HCT116 (cell line): Measurements from ENCODE around the gene CRY1. TPM values are rescaled to one million over a fixed set of nuclear protein-coding genes. Genes with fewer than 3 reads are reported as not detected.

Source experiments
- ATAC-seq: fragments of 200-7000 bp; cut with Tn5 transposase; 2 replicates; pipeline ENCODE4 v1.9.1; 2020; ENCODE audit warnings: mild to moderate bottlenecking, moderate library complexity
- BruUV-seq: library from RNA; stranded (reverse); fragments of 400-500 nt; replicated peaks from 2 replicates; lab custom pipeline; 2021; lab: Mats Ljungman, UMichigan
- CTCF ChIA-PET: fragments of 300-600 bp; sonication (Branson Sonifier 250); formaldehyde crosslinking; loops from one replicate; lab custom pipeline; 2021; ENCODE audit warnings: antibody characterized with exemption; lab: Charles Lee
- POLR2A ChIA-PET: fragments of 300-600, 350-600 bp; sonication (Branson Sonifier 250); formaldehyde crosslinking; loops from one replicate; lab custom pipeline; 2021; ENCODE audit warnings: antibody characterized with exemption; lab: Charles Lee
- RAD21 ChIA-PET, 2 experiments: fragments of 300-600 bp; sonication (Branson Sonifier 250); formaldehyde crosslinking; loops; one replicate each; lab custom pipeline; 2023; ENCODE audit warnings: low total read pairs in 2 of 2; ENCODE audit not compliant: uncharacterized antibody in 2 of 2, unreplicated experiment in 2 of 2, low non-redundant PET in 1 of 2; lab: Charles Lee
- DNase-seq: peaks from one replicate; pipeline ENCODE4 v3.0.0-alpha.2; 2010; ENCODE audit warnings: low read depth, low spot score
- H2AFZ ChIP-seq: fragments of 200-600 bp; shearing (Covaris generic), sonication (generic); 2 replicates; pipeline ENCODE4 v1.6.1; 2017; ENCODE audit warnings: low read depth, mixed run types, mixed read lengths, antibody characterized with exemption, low read length; ENCODE audit not compliant: poor library complexity, severe bottlenecking
- H3K27ac ChIP-seq: 2 replicates; pipeline ENCODE4 v1.5.1; 2012; ENCODE audit warnings: low read depth, low read length
- H3K27me3 ChIP-seq: fragments of 200-600 bp; sonication (generic); 2 replicates; pipeline ENCODE4 v1.6.1; 2016; ENCODE audit warnings: mixed run types, low read length, mixed read lengths; ENCODE audit not compliant: insufficient read depth
- H3K36me3 ChIP-seq, 2 experiments: fragments of 200-500 bp in 1 of 2; fragments of 200-600 bp in 1 of 2; sonication (Bioruptor generic) in 1 of 2; sonication (generic) in 1 of 2; 2 replicates each; pipeline versions ENCODE4 v1.5.1 to v1.6.1; 2014 to 2016; ENCODE audit warnings: low read length in 2 of 2, inconsistent platforms in 1 of 2, mixed read lengths in 1 of 2, mixed run types in 1 of 2; ENCODE audit not compliant: insufficient read depth in 2 of 2, control insufficient read depth in 1 of 2
- H3K4me1 ChIP-seq, 2 experiments: fragments of 200-600 bp in 1 of 2; sonication (generic) in 1 of 2; 2 replicates each; pipeline versions ENCODE4 v1.5.1 to v1.6.1; 2012 to 2017; ENCODE audit warnings: low read length in 2 of 2, inconsistent platforms in 1 of 2, mild to moderate bottlenecking in 1 of 2, mixed read lengths in 1 of 2, mixed run types in 1 of 2, moderate library complexity in 1 of 2; ENCODE audit not compliant: insufficient read depth in 2 of 2, control insufficient read depth in 1 of 2
- H3K4me2 ChIP-seq: fragments of 200-600 bp; sonication (generic); 2 replicates; pipeline ENCODE4 v1.6.1; 2017; ENCODE audit warnings: mixed run types, low read length, mixed read lengths
- H3K4me3 ChIP-seq, 2 experiments: fragments of 200-600 bp in 1 of 2; sonication (generic) in 1 of 2; replicated peaks in 1 of 2; 2 replicates each; pipeline ENCODE4 v1.5.1; 2011 to 2016; ENCODE audit warnings: low read length in 2 of 2, control low read depth in 1 of 2, low read depth in 1 of 2, mild to moderate bottlenecking in 1 of 2, mixed read lengths in 1 of 2, mixed run types in 1 of 2
- H3K79me2 ChIP-seq: fragments of 200-600 bp; sonication (generic); 2 replicates; pipeline ENCODE4 v1.6.1; 2017; ENCODE audit warnings: mild to moderate bottlenecking, mixed run types, low read length, moderate library complexity, mixed read lengths; ENCODE audit not compliant: insufficient read depth
- H3K9ac ChIP-seq: fragments of 200-600 bp; sonication (generic); 2 replicates; pipeline ENCODE4 v1.6.1; 2016; ENCODE audit warnings: low read length, mixed read lengths
- H3K9me2 ChIP-seq: fragments of 200-600 bp; sonication (generic), shearing (Covaris generic); 2 replicates; pipeline ENCODE4 v1.6.1; 2017; ENCODE audit warnings: mixed run types, mild to moderate bottlenecking, moderate library complexity; ENCODE audit not compliant: insufficient read depth
- H3K9me3 ChIP-seq, 2 experiments: fragments of 200-500 bp in 1 of 2; fragments of 200-600 bp in 1 of 2; sonication (Bioruptor generic) in 1 of 2; sonication (generic) in 1 of 2; 2 replicates each; pipeline ENCODE4 v1.6.1; 2014 to 2017; ENCODE audit warnings: low read length in 2 of 2, mixed read lengths in 2 of 2, inconsistent platforms in 1 of 2, low read depth in 1 of 2, mild to moderate bottlenecking in 1 of 2, mixed run types in 1 of 2, moderate library complexity in 1 of 2; ENCODE audit not compliant: control insufficient read depth in 1 of 2, insufficient read depth in 1 of 2
- H4K20me1 ChIP-seq: fragments of 200-600 bp; sonication (generic), shearing (Covaris generic); 2 replicates; pipeline ENCODE4 v1.6.1; 2017; ENCODE audit warnings: mixed run types, mild to moderate bottlenecking, moderate library complexity; ENCODE audit not compliant: insufficient read depth
- ATF3 ChIP-seq: IDR thresholded peaks from 2 replicates; pipeline ENCODE4 v1.6.1; 2012
- CTCF ChIP-seq, 3 experiments: fragments of 200-600 bp in 1 of 3; sonication (generic) in 1 of 3; IDR thresholded peaks in 2 of 3; conservative IDR thresholded peaks in 1 of 3; 2 replicates each; pipeline ENCODE4 v1.5.1; 2012 to 2017; ENCODE audit warnings: low read depth in 2 of 3, low read length in 2 of 3, antibody characterized with exemption in 1 of 3, borderline replicate concordance in 1 of 3, control low read depth in 1 of 3, mild to moderate bottlenecking in 1 of 3, mixed read lengths in 1 of 3, mixed run types in 1 of 3, moderate library complexity in 1 of 3; ENCODE audit not compliant: insufficient read depth in 1 of 3
- EGR1 ChIP-seq: IDR thresholded peaks from 2 replicates; pipeline ENCODE4 v1.6.1; 2012; ENCODE audit warnings: low read depth
- FOSL1 ChIP-seq: IDR thresholded peaks from 2 replicates; pipeline ENCODE4 v1.6.1; 2012; ENCODE audit warnings: low read depth
- POLR2A ChIP-seq: IDR thresholded peaks from 2 replicates; pipeline ENCODE4 v1.7.0; 2011; ENCODE audit warnings: borderline replicate concordance; ENCODE audit not compliant: insufficient read depth, insufficient read length; ENCODE audit errors: extremely low read depth
- REST ChIP-seq: IDR thresholded peaks from 2 replicates; pipeline ENCODE4 v1.6.1; 2012; ENCODE audit warnings: low read depth
- SIN3A ChIP-seq: IDR thresholded peaks from 2 replicates; pipeline ENCODE4 v1.6.1; 2012; ENCODE audit warnings: low read depth
- YY1 ChIP-seq: IDR thresholded peaks from 2 replicates; pipeline ENCODE4 v1.6.1; 2011; ENCODE audit warnings: low read length, low read depth, moderate library complexity, mild to moderate bottlenecking; ENCODE audit not compliant: insufficient replicate concordance; ENCODE audit errors: extremely low read depth
- intact Hi-C: fragments of 100-400 bp; cut with micrococcal nuclease; formaldehyde crosslinking; loops from 2 replicates; pipeline ENCODE4 v1.10.0; 2022
- total RNA-seq: library from RNA; stranded (reverse); gene quantifications from one replicate; pipeline ENCODE4 v1.2.1, GENCODE V29; 2021; ENCODE audit not compliant: unreplicated experiment

CRY1 gene
- total RNA-seq, 1 experiment from 2014 or later: 16.3 TPM

- H4K20me1 ChIP-seq: no peaks in the 10 kb centered on the region
- POLR2A ChIA-PET: no interaction called here
- no peaks in the 10 kb centered on the region for H3K27me3 ChIP-seq
- intact Hi-C loops: no loop called here
- no peaks in the 10 kb centered on the region for H3K4me1 ChIP-seq
- BruUV-seq: no TSS peak
- no peak overlapping the region for H3K4me3 ChIP-seq
- H3K79me2 ChIP-seq: no peaks in the 10 kb centered on the region
- no peak overlapping the region for H3K27ac ChIP-seq
- no peaks in the 10 kb centered on the region for H3K36me3 ChIP-seq
- no peak overlapping the region for H2AFZ ChIP-seq
- TF ChIP-seq YY1 (no peak), EGR1 (no peak), SIN3A (no peak), CTCF (IDR thresholded peaks at IDR 0.05 in 2 of 3, conservative IDR thresholded peaks at IDR 0.05 in 1 of 3; ENCODE audit: borderline replicate concordance in 1 of 3, insufficient read depth in 1 of 3, low read depth in 2 of 3, low read length in 2 of 3) (no peak), ATF3 (no peak), POLR2A (no peak), REST (no peak), FOSL1 (no peak)
- no peak overlapping the region for H3K9ac ChIP-seq
- DNase-seq: no peak
- no peak for ATAC-seq
- H3K9me3 ChIP-seq: no peaks in the 10 kb centered on the region
- CTCF ChIA-PET: no interaction called here
- H3K9me2 ChIP-seq: no peaks in the 10 kb centered on the region
- no peak overlapping the region for H3K4me2 ChIP-seq
- RAD21 ChIA-PET: no interaction called here
Observed at GRCh38 chr12:107064687-107065086, 28.7 kb downstream of the CRY1 start.
